Measurements from ENCODE around the gene VWA1.

DNA sequence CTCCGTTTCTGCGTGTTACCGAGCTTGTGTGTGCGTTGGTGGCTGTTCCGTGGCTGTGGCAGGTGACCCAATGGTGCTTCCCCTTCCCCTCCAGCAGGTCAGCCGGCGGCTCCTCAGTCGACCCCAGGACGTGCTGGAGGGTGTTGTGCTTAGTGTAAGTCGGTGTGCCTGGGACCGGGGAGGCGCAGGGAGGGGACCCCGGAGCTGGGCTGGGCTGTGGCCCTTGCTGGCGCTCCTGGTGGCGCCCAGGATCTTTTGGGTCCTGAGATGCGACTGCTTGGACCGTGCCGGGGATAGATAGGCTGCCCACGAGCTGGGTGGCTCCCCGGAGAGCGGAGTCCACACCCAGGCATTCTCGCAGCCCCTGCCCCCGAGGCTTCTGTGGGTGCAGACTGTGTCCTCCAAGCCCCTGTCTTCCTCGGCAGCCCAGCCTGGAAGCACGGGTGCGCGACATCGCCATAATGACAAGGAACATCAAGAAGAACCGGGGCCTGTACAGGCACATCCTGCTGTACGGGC is 19.9 kb downstream of the VWA1 start:
- TF ChIP-seq, protein P1, sequence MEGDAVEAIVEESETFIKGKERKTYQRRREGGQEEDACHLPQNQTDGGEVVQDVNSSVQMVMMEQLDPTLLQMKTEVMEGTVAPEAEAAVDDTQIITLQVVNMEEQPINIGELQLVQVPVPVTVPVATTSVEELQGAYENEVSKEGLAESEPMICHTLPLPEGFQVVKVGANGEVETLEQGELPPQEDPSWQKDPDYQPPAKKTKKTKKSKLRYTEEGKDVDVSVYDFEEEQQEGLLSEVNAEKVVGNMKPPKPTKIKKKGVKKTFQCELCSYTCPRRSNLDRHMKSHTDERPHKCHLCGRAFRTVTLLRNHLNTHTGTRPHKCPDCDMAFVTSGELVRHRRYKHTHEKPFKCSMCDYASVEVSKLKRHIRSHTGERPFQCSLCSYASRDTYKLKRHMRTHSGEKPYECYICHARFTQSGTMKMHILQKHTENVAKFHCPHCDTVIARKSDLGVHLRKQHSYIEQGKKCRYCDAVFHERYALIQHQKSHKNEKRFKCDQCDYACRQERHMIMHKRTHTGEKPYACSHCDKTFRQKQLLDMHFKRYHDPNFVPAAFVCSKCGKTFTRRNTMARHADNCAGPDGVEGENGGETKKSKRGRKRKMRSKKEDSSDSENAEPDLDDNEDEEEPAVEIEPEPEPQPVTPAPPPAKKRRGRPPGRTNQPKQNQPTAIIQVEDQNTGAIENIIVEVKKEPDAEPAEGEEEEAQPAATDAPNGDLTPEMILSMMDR (conservative IDR thresholded peaks at IDR 0.05): no peak
- TF ChIP-seq ZFX (IDR thresholded peaks at IDR 0.05): no peak
